Upper lobe of left lung (tissue), 6 donors: ENCODE data around the gene LRCH1. TPM values are rescaled to one million over a fixed set of nuclear protein-coding genes. Genes with fewer than 3 reads are reported as not detected.

Source experiments
- ATAC-seq, 2 donors: fragments of 200-7000 bp; cut with Tn5 transposase; one replicate each; pipeline ENCODE4 v1.9.1; 2022; ENCODE audit warnings: mild to moderate bottlenecking in 2 of 2, moderate library complexity in 2 of 2; ENCODE audit not compliant: low FRiP score in 2 of 2
- DNase-seq, 2 donors: peaks; one replicate each; pipeline ENCODE4 v3.0.0-alpha.2; 2019 to 2020
- H3K27ac ChIP-seq, 4 donors: fragments of 200-600 bp; sonication (generic); one replicate each; pipeline ENCODE4 v1.5.1; 2016 to 2019
- H3K27me3 ChIP-seq, 4 donors: fragments of 200-600 bp; sonication (generic); one replicate each; pipeline ENCODE4 v1.5.1; 2017 to 2019
- H3K36me3 ChIP-seq, 4 donors: fragments of 200-600 bp; sonication (generic); one replicate each; pipeline ENCODE4 v1.5.1; 2016 to 2019
- H3K4me1 ChIP-seq, 4 donors: fragments of 200-600 bp; sonication (generic); one replicate each; pipeline ENCODE4 v1.5.1; 2018 to 2019
- H3K4me3 ChIP-seq, 4 donors: fragments of 200-600 bp; sonication (generic); one replicate each; pipeline ENCODE4 v1.5.1; 2017 to 2019; ENCODE audit warnings: mild to moderate bottlenecking in 2 of 4, moderate library complexity in 1 of 4
- H3K9me3 ChIP-seq, 4 donors: fragments of 200-600 bp; sonication (generic); one replicate each; pipeline ENCODE4 v1.5.1; 2018 to 2019
- EP300 ChIP-seq, 4 donors: sonication (generic); formaldehyde crosslinking; IDR thresholded peaks; one replicate each; pipeline ENCODE4 v1.5.1; 2017; ENCODE audit warnings: antibody characterized with exemption in 4 of 4, control low read depth in 2 of 4
- POLR2A ChIP-seq, 4 donors: fragments of 450-650 bp; IDR thresholded peaks; one replicate each; pipeline ENCODE4 v1.5.1; 2016 to 2017; ENCODE audit warnings: antibody characterized with exemption in 4 of 4, mild to moderate bottlenecking in 2 of 4
- POLR2AphosphoS5 ChIP-seq, 2 donors: sonication (generic); formaldehyde crosslinking; IDR thresholded peaks; one replicate each; pipeline ENCODE4 v1.5.1; 2017; ENCODE audit warnings: antibody characterized with exemption in 2 of 2
- WGBS, 2 donors: methylation state at CpG; one replicate each; pipeline ENCODE4 v1.1.5; 2017 to 2018; 5-methylcytosine and 5-hydroxymethylcytosine counted together
- total RNA-seq, 6 donors: library from RNA; depleted of rRNA in 4 of 6; stranded (reverse); fragments of >200 nt in 4 of 6; gene quantifications; one replicate each; pipeline versions ENCODE4 v1.1.0 to v1.2.1, GENCODE V29; 2016 to 2021
- TF ChIP-seq, protein P1 (sequence below), 6 experiments: fragments of 450-650 bp in 4 of 6; fragments of 200-600 bp in 2 of 6; sonication (generic) in 2 of 6; IDR thresholded peaks; one replicate each; pipeline ENCODE4 v1.5.1; 2016 to 2019; ENCODE audit warnings: antibody characterized with exemption in 6 of 6
- donor health status: DM: no; HTN: no; CAD: no; lungs with moderate emphysema.
- donor health status: DM: no; HTN: yes; CAD: no; lungs with severe emphysema.

LRCH1 gene
- total RNA-seq, 6 donors from 2014 or later, result 17.2 to 27.0 (median 22.7) TPM

DNA sequence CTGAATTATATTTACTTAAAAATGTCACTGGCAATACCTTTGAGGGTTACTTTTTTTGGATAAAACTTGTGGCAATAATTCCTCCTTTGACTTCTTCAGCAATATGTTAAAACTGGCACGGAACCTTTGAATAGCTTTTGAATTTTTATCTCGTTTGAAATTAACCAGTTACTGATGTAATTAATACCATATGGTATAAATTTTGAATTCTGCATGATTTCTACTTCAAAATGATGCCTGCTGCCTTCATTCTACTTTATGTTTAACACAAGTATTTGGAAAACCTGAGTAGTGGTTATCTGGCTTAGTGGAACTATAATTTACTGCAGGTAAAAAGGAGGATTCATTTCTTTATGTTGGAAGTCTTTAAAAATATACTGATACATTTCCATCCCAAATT is 85.3 kb downstream of the LRCH1 start:
- H3K9me3 ChIP-seq, result no peaks in the 10 kb centered on the region
- no peaks in the 10 kb centered on the region for H3K36me3 ChIP-seq
- no peaks in the 10 kb centered on the region for H3K27me3 ChIP-seq
- ATAC-seq, result no peak
- WGBS, 2 donors, result 80 to 81% methylated on average over 2 of the region's 2 CpGs
- H3K4me1 ChIP-seq, result peaks cover 5 to 44% (median 20%) of the 10 kb centered on the region in 4 donors
- H3K4me3 ChIP-seq, result no peak overlapping the region
- H3K27ac ChIP-seq, result no peak overlapping the region
- TF ChIP-seq, protein P1, sequence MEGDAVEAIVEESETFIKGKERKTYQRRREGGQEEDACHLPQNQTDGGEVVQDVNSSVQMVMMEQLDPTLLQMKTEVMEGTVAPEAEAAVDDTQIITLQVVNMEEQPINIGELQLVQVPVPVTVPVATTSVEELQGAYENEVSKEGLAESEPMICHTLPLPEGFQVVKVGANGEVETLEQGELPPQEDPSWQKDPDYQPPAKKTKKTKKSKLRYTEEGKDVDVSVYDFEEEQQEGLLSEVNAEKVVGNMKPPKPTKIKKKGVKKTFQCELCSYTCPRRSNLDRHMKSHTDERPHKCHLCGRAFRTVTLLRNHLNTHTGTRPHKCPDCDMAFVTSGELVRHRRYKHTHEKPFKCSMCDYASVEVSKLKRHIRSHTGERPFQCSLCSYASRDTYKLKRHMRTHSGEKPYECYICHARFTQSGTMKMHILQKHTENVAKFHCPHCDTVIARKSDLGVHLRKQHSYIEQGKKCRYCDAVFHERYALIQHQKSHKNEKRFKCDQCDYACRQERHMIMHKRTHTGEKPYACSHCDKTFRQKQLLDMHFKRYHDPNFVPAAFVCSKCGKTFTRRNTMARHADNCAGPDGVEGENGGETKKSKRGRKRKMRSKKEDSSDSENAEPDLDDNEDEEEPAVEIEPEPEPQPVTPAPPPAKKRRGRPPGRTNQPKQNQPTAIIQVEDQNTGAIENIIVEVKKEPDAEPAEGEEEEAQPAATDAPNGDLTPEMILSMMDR (IDR thresholded peaks at IDR 0.05), result no peak
- TF ChIP-seq EP300 (IDR thresholded peaks at IDR 0.05) (no peak), POLR2A (IDR thresholded peaks at IDR 0.05) (no peak), POLR2AphosphoS5 (IDR thresholded peaks at IDR 0.05) (no peak)
- DNase-seq, result no peak

DNA sequence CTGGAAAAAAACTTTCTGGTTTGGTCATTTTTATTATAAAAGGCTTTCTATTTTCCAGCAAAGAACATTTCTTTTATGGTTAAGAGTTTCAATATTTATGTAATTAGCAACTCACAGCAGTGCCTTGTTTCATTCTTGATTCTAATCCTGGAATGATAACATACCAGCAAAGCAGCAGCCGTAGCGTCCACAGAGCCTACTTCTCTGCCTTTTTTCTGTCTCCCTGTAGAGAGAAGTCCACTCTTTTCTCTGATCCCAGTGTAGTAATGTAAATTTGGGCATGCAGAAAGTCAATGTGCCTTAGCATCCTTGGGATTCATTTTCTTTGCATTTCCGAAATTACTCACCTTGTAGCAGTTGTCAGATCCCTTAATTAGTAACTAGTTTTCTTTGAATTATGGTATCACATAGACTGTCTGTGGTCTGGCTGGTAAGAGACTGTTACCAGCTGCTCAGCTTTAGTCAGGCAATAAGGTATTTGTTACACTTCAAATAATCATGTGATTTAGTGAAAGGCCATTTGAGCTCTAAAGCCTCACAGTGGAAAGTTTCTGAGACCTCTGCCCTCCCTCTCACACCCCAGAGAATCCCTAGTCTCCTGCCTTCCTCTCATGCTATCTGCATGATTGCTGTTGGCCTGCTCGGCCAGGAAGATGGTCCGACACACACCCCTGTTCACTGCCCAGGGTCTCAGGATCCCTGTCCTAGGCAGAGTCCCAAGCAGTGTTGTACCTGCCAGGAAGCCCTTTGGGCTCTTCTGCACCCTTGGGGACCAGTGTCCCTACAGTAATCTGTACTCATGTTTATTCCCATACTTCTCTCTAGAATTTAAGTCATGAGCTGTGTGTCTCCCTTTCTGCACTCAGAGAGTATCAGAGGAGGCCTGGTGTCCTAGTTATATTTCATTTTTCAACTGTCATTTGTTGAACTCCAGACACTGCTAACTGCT is 86.3 kb downstream of the LRCH1 start:
- H3K27me3 ChIP-seq, result no peaks in the 10 kb centered on the region
- no peaks in the 10 kb centered on the region for H3K36me3 ChIP-seq
- H3K9me3 ChIP-seq, result no peaks in the 10 kb centered on the region
- TF ChIP-seq EP300 (IDR thresholded peaks at IDR 0.05) (no peak), POLR2AphosphoS5 (IDR thresholded peaks at IDR 0.05) (no peak), POLR2A (IDR thresholded peaks at IDR 0.05) (no peak)
- TF ChIP-seq, protein P1 (IDR thresholded peaks at IDR 0.05), result no peak
- DNase-seq (no peak), ATAC-seq (no peak)
- 65 to 92% methylated on average over 3 to 5 of the region's 5 CpGs for WGBS, 2 donors
- H3K4me3 ChIP-seq, result no peak overlapping the region
- H3K4me1 ChIP-seq, result peaks cover 5 to 48% (median 21%) of the 10 kb centered on the region in 4 donors
- H3K27ac ChIP-seq, result no peak overlapping the region

DNA sequence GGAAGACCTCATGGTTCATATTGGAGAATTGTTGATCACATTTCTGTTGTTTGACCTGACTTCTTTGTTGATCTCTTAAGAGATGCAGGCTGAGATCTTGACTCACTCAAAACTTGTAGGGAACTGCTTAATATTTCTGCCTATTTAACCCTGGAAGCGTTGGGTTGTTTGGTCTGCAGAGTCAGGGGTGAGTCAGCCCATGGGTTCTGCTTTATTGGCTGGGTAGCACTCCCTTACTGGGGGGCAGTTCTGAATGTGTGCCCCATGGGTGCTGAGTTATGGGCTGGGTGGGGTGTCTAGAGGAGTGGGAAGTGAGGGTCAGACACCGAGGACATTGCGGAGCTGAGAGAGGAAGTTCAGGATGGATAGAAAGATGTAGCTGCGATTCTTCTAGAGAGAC is 87.9 kb downstream of the LRCH1 start:
- TF ChIP-seq EP300 (IDR thresholded peaks at IDR 0.05) (no peak), POLR2A (IDR thresholded peaks at IDR 0.05) (no peak), POLR2AphosphoS5 (IDR thresholded peaks at IDR 0.05) (no peak)
- TF ChIP-seq, protein P1 (IDR thresholded peaks at IDR 0.05), result no peak
- Histone ChIP-seq H3K4me3 (no peak overlapping the region), H3K27ac (peak overlapping the region in 2 of 4 donors; percentile 25 to 39), H3K27me3 (no peaks in the 10 kb centered on the region), H3K9me3 (no peaks in the 10 kb centered on the region), H3K4me1 (peaks cover 5 to 53% (median 23%) of the 10 kb centered on the region in 4 donors), H3K36me3 (no peaks in the 10 kb centered on the region)
- 77 to 78% methylated on average over 4 of the region's 4 CpGs for WGBS, 2 donors
- DNase-seq (peak in 1 of 2 donors; percentile 29), ATAC-seq (peak; percentile 17 to 70)

DNA sequence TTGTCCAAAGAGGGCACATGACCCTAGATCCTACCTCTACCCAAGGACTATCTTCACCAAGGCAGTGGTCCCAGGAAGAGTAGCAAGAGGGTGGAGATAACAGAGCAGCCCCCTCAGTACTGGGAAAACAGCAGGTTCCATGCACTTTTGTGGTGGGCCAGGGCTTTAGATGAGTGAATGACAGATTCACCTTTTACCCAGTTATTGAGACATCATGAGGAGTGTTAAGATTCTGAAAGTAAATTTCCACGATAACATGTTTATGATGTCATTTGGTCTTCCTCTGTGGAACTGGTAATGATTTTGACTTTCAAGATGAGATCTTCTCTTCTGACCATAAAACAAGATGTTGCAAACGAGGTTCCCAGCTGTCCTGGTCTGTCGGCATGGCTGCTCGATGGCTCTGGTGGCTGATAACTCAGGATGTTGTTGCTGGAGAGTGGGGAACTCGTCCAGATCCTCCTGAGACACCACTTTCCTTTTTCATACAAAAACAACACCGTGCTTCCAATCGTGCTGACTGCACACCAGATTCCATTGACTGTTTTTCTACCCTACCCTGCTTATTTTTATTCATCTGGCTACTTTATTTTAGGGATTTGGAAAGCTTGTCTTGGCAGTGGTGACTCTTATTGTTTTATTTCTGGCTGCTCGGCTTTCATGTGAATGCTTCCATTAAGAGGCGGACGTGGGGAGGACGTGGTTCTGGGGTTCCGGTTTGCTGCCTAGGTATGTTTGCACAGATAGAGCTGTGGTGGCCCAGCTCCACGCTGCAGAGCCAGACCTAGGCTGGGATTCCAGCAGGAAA is 88.5 kb downstream of the LRCH1 start:
- ATAC-seq (peak; percentile 12 to 43), DNase-seq (no peak)
- 58 to 62% methylated on average over 13 of the region's 13 CpGs for WGBS, 2 donors
- Histone ChIP-seq H3K9me3 (no peaks in the 10 kb centered on the region), H3K4me1 (peaks cover 5 to 54% (median 23%) of the 10 kb centered on the region in 4 donors), H3K36me3 (no peaks in the 10 kb centered on the region), H3K4me3 (no peak overlapping the region), H3K27me3 (no peaks in the 10 kb centered on the region), H3K27ac (peak overlapping the region in 2 of 4 donors; percentile 25 to 39)
- TF ChIP-seq POLR2AphosphoS5 (IDR thresholded peaks at IDR 0.05) (no peak), EP300 (IDR thresholded peaks at IDR 0.05) (no peak), POLR2A (IDR thresholded peaks at IDR 0.05) (no peak)
- TF ChIP-seq, protein P1 (IDR thresholded peaks at IDR 0.05), result no peak
